GM19023 (cell line): ENCODE results near the gene FANCI.

ENCODE experiments used
- ATAC-seq: cut with Tn5 transposase; IDR thresholded peaks from one replicate; pipeline ENCODE4 v1.9.1; 2021; ENCODE audit warnings: mild to moderate bottlenecking, moderate library complexity; ENCODE audit not compliant: unreplicated experiment

The FANCI gene

DNA sequence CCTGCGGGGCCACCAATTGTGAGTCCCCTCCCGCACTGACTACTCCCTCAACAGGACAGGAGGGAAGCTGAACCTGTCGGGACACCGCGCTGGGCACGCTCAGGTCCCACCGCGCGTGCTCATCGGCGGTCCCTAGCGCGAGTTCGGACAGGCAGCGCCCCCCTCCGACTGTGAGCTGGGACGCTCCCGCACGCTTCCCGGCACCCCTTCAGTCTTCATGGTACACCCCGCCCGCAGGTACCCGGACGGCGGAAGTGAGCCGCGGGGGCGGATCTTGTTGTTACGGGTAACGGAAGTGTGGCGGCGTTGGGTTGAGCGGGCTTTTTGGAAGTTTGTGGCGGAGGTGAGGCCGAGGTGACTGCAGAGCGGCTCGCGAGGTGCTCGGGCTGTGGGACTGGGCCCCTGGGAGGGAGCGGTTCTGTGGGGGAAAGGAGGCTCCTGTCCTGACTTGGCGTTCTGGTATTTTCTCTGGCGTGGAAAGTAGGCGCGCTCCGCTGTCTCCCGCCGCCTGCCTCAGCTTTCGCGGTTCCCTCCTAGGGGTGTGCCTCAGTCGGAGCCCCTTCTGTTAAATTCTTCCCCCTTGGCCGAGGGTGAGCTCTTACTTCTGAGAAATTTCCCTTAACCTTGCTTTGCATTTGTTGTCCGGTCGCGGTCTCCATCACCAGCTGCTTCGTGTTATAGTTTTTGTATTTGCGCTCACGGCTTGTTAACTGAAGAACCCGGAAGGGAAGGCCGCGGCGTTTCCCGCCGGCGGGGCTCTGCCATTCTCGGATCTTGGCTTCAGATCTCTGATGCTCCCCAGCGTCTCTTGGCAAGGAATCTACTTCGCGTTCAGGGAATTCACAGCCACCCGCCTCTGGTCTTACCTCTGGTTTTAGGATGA, at the start of gene FANCI:
FANCI (plus strand) TSS at position 289 of the 883 bp plus-strand sequence. CDS start 3,669 bp downstream, outside the sequence.
- ATAC-seq, result peak; percentile 95

DNA sequence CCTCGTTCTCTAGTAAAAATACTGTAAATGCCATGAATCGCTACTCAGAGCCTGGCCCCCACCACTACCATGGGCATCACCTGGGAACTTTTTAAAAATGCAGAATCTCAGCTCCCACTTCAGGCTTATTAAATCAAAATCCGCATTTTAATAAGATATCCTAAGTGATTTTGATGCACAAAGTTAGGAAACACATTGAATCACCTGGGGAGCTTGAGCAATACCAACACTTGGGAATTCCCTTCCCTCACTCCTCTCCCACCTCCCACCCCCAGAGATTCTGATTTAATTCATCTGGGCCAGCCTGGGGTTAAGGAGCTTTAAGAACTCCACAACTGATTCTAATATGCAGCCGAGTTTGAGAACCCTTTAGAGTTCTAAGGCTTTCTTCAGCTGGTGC, 49.2 kb upstream of the FANCI start:
- no peak for ATAC-seq

DNA sequence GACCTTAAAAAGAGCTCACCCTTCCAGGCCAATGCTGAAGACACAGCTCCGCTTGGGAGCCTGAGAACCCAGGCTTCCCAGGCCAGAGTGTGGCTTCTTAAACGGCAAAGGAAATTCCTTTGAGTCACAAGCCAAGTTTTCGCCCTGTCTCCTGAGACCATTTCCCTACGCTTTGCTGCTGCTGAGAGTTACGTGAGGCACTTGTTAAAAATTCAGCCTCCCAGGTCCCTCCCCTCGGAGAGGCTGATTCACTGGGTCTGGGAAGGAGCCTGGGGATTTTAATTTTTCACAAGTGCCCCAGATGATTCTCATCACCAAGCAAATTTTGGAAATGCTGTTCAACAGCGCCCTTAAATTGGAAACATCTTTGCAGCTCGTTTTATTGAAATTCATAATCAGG, 47.9 kb upstream of the FANCI start:
- ATAC-seq, result no peak

DNA sequence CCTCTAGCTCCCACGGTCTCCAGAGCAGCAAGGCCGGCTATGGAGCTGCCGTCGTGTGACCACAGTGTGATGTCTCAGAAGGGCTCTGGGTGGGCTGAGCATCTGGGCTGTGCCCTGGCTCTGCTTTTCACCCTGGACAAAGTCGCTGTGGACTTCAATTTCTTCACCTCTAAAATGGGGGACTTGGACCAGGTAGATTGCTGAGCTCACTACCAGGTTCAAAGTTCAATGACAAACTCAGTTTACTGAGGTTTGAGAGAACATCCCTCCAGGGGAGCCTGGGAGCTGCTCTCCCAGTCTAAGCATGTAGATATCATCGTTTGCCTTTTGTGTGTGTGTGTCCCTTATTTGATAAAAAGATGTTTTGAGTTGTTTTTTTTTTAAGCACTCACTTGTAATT, 47.5 kb upstream of the FANCI start:
- ATAC-seq, result no peak

DNA sequence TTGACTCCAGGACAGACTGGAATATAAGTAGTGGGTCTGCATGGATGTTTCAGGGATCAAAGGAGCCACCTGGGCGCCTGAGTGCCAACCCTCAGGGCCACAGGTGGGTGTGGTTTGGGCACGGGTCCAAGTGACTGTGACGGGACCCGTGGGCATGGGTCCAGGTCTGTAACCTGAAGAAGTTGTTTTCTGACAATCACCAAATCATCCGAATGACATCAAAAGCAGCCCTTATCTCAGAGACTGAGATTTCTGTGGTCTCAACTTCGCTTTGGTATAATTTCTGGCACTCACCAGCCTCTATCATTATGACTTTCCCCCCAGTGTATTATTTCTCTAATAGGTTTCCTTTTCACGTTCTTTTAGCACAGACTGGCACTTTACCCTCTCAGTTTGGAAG, 46.8 kb upstream of the FANCI start:
- ATAC-seq, result no peak

DNA sequence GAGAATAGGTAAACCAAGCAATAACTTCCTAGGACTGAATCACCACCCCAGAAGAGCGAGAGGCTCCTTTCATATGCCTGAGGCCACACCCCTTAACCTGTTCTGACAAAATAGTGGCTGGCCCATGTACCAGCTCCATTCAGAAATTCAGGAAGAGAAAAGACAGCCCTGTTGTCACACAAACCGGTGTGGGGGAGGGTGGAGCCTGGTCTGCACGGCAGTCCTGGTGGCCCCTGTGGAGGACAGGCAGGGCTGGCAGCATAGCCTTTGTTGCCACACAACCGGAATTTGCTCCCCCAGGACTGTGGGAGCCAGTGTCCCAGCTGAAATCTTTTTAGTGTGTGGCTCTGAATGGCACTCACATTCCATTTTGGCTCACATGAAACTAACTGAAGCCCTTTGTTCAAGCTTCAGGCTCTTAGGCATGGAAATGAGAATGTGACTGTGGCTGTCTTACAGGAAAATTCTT, 46.2 kb upstream of the FANCI start:
- ATAC-seq, result no peak

DNA sequence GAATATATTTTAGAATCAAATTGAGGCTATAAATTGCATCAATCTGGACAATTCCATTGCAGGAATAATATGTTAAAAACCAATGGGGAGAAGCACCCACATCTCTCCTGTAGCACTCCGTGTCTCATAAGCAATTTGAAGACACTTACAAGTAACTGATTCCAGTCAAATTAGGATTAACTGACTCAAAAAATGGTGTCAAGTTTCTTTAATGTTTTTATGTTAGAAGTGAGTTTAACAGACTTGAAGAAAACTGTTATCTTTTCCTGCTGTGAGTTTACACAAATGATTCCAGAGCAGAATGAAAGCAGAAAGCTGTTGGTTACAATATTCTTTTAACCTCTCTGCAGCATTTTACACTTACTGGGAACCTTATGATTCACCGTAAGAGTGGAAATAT, 45.6 kb upstream of the FANCI start:
- no peak for ATAC-seq

DNA sequence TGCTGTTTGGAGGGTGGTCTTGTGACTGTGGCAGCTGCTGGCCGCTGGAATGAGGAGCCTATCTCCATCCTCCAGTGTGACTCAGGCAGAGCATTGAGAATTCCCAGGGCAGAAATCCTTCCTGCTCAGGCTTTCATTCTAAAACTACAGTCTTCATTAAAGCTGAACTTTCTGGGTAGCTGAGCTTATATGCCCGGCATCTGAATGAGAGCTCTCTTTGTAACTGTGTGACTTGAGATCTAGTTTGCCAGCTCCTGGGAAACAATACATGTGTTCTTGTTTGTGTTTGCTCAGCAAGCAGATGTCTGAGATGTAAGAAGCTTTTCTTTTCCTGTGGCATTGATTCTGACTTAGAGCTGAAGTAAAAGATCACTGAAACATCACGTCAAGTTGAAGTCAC, 44.8 kb upstream of the FANCI start:
- no peak for ATAC-seq

DNA sequence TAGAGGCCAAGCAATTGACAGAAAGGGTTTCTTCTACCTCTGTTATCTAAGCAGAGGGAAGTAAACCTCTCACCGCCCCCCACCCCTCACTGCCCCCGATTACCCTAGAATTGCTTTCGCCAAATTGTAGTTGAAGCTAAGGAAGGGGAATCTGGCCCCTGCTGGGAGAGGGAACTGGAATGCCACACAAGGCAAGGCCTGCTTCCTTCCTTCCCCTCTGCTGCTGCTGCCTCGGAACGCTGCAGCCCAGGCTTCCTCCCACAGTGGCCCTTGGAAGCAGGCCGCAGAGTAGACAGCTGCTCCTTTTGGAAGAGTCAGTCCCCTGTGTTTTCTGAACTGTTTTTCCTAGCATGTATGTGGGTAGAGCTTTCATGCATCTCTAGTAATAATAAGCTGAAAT, 44.0 kb upstream of the FANCI start:
- no peak for ATAC-seq

DNA sequence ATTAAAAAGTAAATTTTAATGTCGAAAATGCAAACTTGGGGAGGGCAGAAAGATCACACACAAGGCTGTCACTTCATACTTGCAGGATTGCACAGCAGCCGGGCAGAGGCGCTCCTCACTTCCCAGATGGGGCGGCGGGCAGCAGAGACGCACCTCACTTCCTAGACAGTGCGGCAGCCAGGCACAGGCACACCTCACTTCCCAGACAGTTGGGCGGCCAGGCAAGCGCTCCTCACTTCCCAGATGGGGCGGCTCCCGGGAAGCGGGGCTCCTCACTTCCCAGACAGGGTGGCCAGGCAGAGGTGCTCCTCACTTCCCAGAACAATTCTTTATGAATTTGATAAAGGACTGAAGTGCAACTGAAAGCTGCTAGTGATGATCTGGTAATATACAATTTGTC, 43.6 kb upstream of the FANCI start:
- no peak for ATAC-seq

DNA sequence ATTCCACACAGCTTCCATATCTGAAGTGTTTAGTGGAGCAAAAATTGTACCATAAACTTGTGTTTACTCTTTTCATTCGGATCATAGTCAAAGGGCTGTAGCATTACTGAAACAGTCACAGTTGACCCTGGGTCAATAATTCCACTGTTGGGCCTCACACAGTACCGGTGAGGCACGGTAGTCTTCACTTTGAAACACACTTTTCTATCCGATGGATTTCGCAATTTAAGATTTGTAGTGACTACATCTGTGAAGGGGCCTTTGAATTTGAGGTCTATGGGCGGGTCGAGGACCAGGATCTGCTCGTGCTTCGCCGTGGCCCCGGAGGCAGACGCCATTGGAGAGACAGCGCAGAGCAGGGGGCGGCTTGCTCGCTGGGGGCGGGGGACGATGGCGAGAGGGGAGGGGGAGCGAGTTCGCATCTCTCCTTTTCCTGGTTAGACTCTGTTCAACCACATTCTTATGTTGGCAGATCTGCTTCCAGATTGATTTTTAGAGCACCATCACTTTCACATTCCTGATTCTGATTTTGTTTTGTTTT, 42.2 kb upstream of the FANCI start:
- ATAC-seq, result no peak

DNA sequence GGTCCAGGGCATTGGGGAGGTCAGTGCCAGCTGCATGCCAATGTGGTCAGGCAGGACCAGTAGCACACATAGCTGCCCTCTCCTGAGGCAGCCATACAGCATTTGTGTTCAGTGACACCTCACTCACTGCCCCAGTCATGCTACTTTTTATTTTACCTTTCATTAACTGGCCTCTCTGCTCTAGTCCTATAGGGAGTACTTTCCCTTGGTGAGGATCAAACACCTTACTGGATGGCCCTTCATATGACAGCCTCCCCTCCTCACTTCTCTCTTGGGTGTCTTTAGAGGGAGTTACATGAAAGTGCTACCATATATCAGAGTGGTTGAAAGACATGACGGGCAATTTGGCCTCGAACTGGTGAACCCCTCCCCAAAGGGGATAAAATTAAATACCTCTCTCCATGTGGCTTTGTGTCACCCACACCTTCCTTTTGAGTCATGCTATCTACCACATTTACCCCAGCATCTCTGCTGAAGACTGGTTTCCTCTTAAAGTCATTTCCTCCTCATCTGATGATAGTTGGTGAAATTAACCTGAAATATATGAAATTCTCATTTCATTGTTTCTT, 40.0 kb upstream of the FANCI start:
- ATAC-seq, result no peak

DNA sequence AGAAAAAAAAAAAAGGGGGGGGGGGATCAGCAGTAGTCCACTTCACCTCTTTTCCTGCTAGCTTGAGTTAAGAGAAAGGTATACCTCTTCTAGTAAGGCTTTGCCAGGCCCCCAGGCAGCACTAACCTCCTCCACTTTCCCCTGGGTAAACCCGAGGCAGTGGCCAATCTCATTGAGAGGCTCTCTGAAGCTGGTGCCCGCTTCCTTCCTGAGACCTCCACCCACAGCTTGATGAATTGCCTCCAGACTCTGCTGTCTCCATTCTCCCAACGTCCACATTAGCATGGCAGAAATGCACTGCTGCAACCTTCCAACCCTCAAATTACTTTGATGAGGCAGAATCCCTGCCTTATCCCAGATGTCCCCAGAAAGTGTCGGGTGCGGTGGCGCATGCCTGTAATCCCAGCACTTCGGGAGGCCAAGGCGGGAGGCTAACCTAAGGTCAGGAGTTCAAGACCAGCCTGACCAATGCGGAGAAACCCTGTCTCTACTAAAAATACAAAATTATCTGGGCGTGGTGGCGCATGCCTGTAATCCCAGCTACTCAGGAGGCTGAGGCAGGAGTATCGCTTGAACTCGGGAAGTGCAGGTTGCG, 37.7 kb upstream of the FANCI start:
- no peak for ATAC-seq

DNA sequence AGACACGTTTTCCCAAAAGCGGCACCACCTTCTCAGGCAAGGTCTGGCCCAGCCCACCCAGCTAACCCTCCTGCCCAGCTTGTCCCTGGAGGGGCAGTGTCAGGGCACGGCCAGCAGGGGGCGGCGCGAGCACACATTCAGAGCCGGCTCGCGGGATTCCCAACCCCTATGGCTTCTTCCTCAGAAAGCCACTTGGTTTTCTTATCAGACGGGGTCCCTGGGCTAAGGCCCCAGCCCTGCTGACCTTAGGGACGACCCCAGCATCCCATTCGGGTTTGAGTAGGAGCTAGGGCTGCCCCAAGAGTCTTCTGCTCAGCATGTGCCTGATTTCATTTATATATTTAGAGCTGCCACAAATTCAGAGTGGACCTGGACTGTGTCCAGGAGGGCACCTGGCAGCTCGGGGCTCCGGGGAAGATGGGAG, 36.9 kb upstream of the FANCI start:
- no peak for ATAC-seq

DNA sequence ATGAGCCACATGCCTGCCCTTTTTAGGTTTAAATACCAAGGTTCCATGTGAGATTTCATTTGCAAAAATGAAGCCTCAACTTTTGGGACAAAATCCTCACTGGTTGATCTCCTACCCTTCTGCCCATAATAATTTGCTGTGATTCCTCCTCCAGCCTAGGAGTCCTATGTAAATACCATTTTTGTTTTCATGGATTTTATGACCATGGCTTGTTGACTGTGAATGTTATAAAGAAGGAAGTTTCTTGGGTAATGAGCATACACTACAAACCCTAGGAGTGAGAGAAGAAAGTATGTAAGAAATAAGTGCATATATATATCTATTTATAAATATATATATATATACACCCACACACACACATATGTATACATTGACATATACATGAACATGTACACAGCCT, 35.5 kb upstream of the FANCI start:
- ATAC-seq, result no peak

DNA sequence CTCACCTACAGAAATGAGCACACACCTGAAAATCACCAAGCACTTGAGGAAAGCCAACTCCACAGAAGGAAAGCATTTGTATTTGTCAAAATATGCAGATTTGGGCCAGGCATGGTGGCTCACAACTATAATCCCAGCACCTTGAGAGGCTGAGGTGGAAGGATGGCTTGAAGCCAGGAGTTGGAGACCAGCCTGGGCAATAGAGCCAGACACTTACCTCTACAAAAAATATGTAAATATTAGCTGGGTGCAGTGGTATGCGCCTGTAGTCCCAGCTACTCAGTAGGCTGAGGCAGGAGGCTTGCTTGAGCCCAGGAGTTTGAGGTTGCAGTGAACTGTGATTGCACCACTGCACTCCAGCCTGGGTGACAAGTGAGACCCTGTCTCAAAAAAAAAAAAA, 34.7 kb upstream of the FANCI start:
- ATAC-seq, result no peak

DNA sequence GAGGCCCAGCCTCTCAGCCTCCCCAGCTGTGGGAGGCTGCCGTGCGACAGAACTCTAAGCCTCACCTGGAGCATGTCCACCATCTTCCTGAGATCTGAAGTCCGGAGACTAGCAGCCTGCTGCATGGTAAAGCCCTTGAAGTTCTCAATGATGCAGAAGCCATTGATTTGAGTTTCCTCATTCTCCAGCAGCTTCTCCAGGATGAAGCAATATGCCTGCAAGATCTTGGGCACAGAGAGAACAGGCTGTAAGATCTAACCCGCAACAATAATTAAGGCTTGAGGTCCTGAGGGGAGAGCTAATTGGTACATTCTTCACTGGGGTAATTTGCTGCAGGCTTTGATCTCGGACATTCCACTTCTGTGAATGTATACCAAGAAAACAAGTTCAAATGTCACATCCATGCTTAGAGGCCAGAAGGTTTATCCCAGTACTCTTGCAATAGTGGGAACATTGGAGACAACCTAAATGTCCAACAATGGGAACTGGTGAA, 32.1 kb upstream of the FANCI start:
- ATAC-seq, result no peak

DNA sequence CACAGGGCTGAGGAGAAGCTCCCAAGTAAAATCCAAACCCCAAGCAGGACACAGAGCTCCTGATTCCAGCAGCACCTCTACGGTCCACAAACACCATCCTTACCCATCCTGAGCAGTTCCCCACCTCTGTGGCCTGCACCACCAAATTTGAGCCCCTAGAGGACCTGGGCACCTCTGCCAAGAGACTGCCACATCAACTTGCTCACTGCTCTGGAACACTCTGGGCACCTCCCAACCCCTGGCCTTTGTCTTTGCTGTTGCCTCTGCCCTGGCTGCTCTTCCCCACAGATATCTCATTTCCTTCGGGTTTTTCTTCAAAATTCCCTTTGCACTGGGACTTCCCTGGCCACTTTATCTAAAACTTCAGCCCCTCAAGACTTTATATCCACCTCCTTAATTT, 28.2 kb upstream of the FANCI start:
- ATAC-seq, result no peak

DNA sequence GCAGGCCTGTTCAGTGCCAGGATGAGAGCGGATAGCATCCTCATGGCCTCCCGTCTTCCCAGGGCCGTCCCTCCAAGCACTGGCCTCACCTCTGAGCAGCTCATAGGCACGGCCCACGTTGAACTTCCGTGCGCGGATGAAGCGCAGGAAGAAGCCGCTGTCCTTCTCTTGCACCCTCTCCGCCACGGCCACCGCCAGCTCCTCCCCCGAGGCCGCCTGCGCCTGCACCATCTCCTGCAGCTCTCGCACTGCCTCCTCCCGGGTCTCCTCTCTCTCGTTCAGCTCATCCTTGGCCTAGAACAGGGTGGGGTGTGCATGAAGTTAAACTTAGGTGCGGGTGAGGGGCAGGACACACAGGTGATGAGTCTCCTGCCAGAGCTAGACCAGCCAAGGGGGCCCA, 26.7 kb upstream of the FANCI start:
- ATAC-seq, result no peak

DNA sequence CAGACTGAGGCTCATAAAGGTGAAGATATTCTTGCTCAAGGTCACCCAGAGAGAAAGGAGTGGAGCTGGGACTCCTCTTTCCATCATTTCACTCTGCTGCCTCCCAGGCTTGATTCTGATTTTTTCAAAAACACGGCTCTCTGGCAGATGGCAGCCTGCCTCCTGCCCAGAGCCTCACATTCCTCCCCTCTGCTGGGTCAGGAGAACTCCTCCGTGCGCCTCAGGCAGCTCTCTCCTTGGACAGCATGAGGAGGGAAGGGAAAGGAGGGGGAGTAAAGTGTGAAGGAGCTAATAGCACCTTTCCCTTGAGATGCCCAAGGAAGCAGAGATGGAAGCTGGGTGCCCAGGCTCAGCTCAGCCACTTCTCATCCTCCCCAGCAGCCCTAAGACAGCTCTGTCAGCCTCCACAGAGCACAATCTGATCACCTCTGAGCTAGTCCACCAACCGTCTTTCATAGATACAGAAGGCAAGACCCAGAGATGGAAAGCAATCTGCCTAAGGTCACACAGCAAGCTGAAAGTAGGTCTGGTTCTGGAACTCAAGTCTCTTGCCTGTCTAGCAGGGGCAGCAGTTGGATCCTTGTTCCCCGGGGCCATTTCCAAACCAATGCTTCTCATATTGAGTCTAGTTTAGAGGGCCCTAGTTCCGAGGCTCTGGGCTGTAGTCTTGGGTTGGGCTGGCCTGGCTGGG, 25.9 kb upstream of the FANCI start:
- ATAC-seq, result no peak

DNA sequence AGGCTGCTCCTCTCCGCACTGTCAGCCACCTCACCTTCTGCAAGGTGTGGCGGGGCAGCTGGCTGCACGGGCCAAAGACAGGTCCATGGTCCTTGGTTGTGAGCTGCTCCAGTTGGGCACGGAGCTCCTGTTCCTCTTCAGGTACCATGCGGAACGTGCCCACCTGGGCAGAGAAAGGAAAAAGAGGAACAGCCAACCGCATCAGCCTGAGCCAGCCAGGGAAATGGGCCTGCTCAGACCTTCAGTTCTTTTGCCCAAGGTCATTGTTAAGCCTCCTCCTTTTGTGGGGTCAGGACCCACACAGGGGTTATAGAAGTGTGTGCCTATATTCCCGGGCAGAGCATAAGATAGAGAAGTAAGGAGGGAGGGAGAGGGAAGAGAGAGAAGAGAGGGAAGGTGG, 25.2 kb upstream of the FANCI start:
- ATAC-seq, result no peak
